SH-SY5Y (cell line): Measurements from ENCODE around the gene DHTKD1.

Experiments used
- GATA2 ChIP-seq: IDR thresholded peaks from 2 replicates; pipeline ENCODE4 v1.6.1; 2011; ENCODE audit warnings: mild to moderate bottlenecking, low read depth, low read length
- GATA3 ChIP-seq: IDR thresholded peaks from 2 replicates; pipeline ENCODE4 v1.6.1; 2011; ENCODE audit warnings: low read depth, mild to moderate bottlenecking, low read length, moderate library complexity

DNA sequence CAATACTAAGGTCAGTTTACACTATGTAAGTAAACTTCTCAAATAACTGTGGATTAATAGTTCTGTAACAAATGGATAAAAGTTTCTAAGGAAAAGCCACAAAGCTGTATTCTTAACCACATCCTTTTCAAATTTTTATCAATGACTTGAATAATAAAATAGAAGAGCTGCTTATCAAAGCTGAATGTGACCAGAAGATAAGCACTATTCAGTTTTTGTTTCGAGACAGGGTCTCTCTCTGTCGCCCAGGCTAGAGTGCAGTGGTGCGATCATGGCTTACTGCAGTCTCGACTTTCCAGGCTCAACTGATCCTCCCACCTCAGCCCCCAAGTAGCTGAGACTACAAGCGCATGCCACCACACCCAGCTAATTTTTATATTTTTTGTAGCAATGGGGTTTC lies 43.2 kb upstream of the DHTKD1 start:
- TF ChIP-seq GATA2 (no peak), GATA3 (no peak)
